ENCODE data around the gene CTRB1. TPM values are rescaled to one million over a fixed set of nuclear protein-coding genes. Genes with fewer than 3 reads are reported as not detected.

CTRB1 gene
- total RNA-seq, 1 experiment from 2014 or later: 5.6 TPM

DNA sequence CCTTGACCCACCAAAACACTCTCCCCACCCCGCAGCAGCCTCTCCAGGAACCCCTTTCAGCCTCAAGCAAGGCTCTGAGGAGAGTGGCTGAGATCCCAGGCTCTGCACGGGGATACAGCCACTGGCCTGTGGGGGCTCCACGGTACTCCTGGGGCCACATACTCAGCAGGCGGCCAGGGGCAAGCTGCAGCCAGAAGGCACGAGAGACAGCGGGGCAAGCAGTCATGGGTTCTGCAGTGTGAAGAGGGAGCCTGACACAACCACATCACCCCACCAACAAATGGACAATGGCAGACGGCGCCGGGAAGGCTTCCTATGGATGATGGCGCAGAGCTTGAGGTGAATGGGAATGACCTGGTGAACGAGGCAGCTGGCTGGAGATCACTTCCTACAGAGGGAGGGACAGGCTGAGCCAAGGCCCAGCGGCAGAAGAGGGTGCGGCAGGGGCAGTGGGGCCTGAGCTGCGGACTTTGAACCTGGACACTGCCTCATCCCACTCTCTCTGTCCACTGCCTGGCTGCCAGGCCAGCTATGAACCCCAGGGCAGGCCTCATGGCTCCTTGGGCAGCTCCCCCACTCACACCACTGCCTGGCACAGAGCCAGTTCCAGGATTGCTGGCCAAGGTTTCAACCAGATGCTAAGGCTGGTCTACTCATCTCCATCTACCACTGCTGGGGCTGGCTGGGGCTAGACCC, 43.5 kb downstream of the CTRB1 start (continued):
- TF ChIP-seq, protein P1, sequence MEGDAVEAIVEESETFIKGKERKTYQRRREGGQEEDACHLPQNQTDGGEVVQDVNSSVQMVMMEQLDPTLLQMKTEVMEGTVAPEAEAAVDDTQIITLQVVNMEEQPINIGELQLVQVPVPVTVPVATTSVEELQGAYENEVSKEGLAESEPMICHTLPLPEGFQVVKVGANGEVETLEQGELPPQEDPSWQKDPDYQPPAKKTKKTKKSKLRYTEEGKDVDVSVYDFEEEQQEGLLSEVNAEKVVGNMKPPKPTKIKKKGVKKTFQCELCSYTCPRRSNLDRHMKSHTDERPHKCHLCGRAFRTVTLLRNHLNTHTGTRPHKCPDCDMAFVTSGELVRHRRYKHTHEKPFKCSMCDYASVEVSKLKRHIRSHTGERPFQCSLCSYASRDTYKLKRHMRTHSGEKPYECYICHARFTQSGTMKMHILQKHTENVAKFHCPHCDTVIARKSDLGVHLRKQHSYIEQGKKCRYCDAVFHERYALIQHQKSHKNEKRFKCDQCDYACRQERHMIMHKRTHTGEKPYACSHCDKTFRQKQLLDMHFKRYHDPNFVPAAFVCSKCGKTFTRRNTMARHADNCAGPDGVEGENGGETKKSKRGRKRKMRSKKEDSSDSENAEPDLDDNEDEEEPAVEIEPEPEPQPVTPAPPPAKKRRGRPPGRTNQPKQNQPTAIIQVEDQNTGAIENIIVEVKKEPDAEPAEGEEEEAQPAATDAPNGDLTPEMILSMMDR (IDR thresholded peaks at IDR 0.05 in 2 of 3, conservative IDR thresholded peaks at IDR 0.05 in 1 of 3; ENCODE audit: borderline replicate concordance in 1 of 3, insufficient read depth in 1 of 3, low read depth in 2 of 3, low read length in 2 of 3): no peak
- TF ChIP-seq CBX3 (IDR thresholded peaks at IDR 0.05; ENCODE audit: low read depth) (no peak), EGR1 (IDR thresholded peaks at IDR 0.05; ENCODE audit: low read depth) (no peak), ZFX (IDR thresholded peaks at IDR 0.05) (no peak), CEBPB (IDR thresholded peaks at IDR 0.05; ENCODE audit: low read depth) (no peak), FOSL1 (IDR thresholded peaks at IDR 0.05; ENCODE audit: low read depth) (no peak), SRF (IDR thresholded peaks at IDR 0.05; ENCODE audit: low read depth) (no peak)
- TF ChIP-seq, protein P2, sequence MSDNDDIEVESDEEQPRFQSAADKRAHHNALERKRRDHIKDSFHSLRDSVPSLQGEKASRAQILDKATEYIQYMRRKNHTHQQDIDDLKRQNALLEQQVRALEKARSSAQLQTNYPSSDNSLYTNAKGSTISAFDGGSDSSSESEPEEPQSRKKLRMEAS (IDR thresholded peaks at IDR 0.05): no peak

DNA sequence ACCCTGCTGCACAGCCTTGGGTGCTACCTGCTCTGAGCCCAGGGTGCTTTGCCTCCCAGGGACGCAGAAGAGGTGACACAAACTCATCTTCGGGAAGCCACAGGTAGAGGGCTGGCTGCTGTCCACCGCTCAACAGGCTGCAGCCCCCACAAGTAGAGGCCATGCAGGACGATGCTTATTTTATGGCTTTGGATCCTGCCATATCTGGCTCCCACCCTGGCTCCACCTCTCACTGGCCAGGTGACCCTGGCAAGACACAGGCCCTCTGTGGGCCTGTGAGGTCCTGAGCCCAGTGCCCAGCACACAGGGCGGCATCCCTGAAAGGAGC, 44.0 kb downstream of the CTRB1 start:
- BruUV-seq (replicated peaks): no TSS peak
- DNase-seq (ENCODE audit: low read depth, low spot score) (no peak), ATAC-seq (no peak)
- peaks cover 37 to 45% of the 10 kb centered on the region in 2 experiments for H3K4me1 ChIP-seq (ENCODE audit: control insufficient read depth in 1 of 2, insufficient read depth in 2 of 2, low read length in 2 of 2)
- H3K9me2 ChIP-seq (ENCODE audit: insufficient read depth): no peaks in the 10 kb centered on the region
- H3K36me3 ChIP-seq (ENCODE audit: control insufficient read depth in 1 of 2, insufficient read depth in 2 of 2, low read length in 2 of 2): no peaks in the 10 kb centered on the region
- no peak overlapping the region for H3K4me2 ChIP-seq (ENCODE audit: low read length)
- H3K79me2 ChIP-seq (ENCODE audit: insufficient read depth, low read length): peaks cover 72% of the 10 kb centered on the region
- no peak overlapping the region for H2AFZ ChIP-seq (ENCODE audit: low read depth, low read length, poor library complexity, severe bottlenecking)
- POLR2A ChIA-PET: no interaction called here
- RAD21 ChIA-PET (ENCODE audit: low non-redundant PET in 1 of 2, low total read pairs in 2 of 2, uncharacterized antibody in 2 of 2, unreplicated experiment in 2 of 2): no interaction called here
- CTCF ChIA-PET: no interaction called here
- H3K27ac ChIP-seq (ENCODE audit: low read depth, low read length): no peak overlapping the region; the same call in 1 of the 2 replicates
- TF ChIP-seq SRF (IDR thresholded peaks at IDR 0.05; ENCODE audit: low read depth) (no peak), EGR1 (IDR thresholded peaks at IDR 0.05; ENCODE audit: low read depth) (no peak), TCF7L2 (IDR thresholded peaks at IDR 0.05; ENCODE audit: borderline replicate concordance, extremely low read depth, insufficient read depth, insufficient read length) (no peak), CEBPB (IDR thresholded peaks at IDR 0.05; ENCODE audit: low read depth) (no peak), ZFX (IDR thresholded peaks at IDR 0.05) (no peak), ELF1 (IDR thresholded peaks at IDR 0.05; ENCODE audit: borderline replicate concordance, low read depth) (no peak), YY1 (IDR thresholded peaks at IDR 0.05; ENCODE audit: extremely low read depth, insufficient replicate concordance, low read depth, low read length) (no peak), FOSL1 (IDR thresholded peaks at IDR 0.05; ENCODE audit: low read depth) (no peak), POLR2A (IDR thresholded peaks at IDR 0.05; ENCODE audit: borderline replicate concordance, extremely low read depth, insufficient read depth, insufficient read length) (no peak), SIN3A (IDR thresholded peaks at IDR 0.05; ENCODE audit: low read depth) (no peak), SP1 (IDR thresholded peaks at IDR 0.05; ENCODE audit: low read depth) (no peak), JUND (IDR thresholded peaks at IDR 0.05) (no peak)
- TF ChIP-seq, protein P1 (IDR thresholded peaks at IDR 0.05 in 2 of 3, conservative IDR thresholded peaks at IDR 0.05 in 1 of 3; ENCODE audit: borderline replicate concordance in 1 of 3, insufficient read depth in 1 of 3, low read depth in 2 of 3, low read length in 2 of 3): no peak
- no peaks in the 10 kb centered on the region for H3K9me3 ChIP-seq (ENCODE audit: control insufficient read depth in 1 of 2, insufficient read depth in 1 of 2, low read depth in 1 of 2, low read length in 2 of 2)
- no peak overlapping the region for H3K4me3 ChIP-seq (replicated peaks in 1 of 2; ENCODE audit: low read depth in 1 of 2, low read length in 2 of 2)
- no peaks in the 10 kb centered on the region for H3K27me3 ChIP-seq (ENCODE audit: insufficient read depth, low read length)
- no peaks in the 10 kb centered on the region for H4K20me1 ChIP-seq (ENCODE audit: insufficient read depth)
- intact Hi-C loops (cut with micrococcal nuclease): no loop called here
- H3K9ac ChIP-seq (ENCODE audit: low read length): no peak overlapping the region
